ENCODE data around the gene KANK2. TPM values are rescaled to one million over a fixed set of nuclear protein-coding genes. Genes with fewer than 3 reads are reported as not detected.
A peak's percentile ranks its signal among the peaks of the same experiment; 100 is the strongest.
"Not testable (repeated sequence)": the region's sequence is repeated elsewhere in the genome, so short reads cannot be mapped to it uniquely, and the experiment has no call there.

KANK2 gene
- total and polyA plus RNA-seq, 2 of the 8 experiments (the other 6 are each of a cell fraction or from before 2014, with no cell fraction given) = 25.2 to 42.3 TPM

GRCh38 chr19:11125994-11126685 lies 71.2 kb downstream of the KANK2 start (continued):
- peak; percentile 75 to 83 (median 81) for TF ChIP-seq CTCF (IDR thresholded peaks at IDR 0.05; ENCODE audit: control extremely low read depth in 1 of 3, insufficient read depth in 1 of 3, low read depth in 1 of 3, low read length in 3 of 3)

- WGBS, 2 experiments (ENCODE audit: extremely low coverage in 1 of 2, insufficient coverage in 1 of 2, insufficient read length in 1 of 2, insufficient replicate concordance in 2 of 2, low coverage in 1 of 2, low lambda C conversion rate in 2 of 2, missing lambda C conversion rate in 1 of 2) = 100% methylated on average over 4 of the region's 4 CpGs; no CpG with 5 or more reads in 1 of the 2 experiments
Observed at GRCh38 chr19:11124157-11124556, 73.2 kb downstream of the KANK2 start.

More at GRCh38 chr19:11124157-11124556, 73.2 kb downstream of the KANK2 start:
- H4K5ac ChIP-seq (ENCODE audit: insufficient read length, low read depth, low read length); H3K27me3 ChIP-seq (replicated peaks in 1 of 4; ENCODE audit: control insufficient read depth in 3 of 4, extremely low read depth in 1 of 4, insufficient read depth in 3 of 4, low read length in 3 of 4); H2BK20ac ChIP-seq (ENCODE audit: low read length); H3K79me2 ChIP-seq (ENCODE audit: control insufficient read depth in 1 of 2, insufficient read depth in 2 of 2, low read length in 2 of 2); H3K14ac ChIP-seq (ENCODE audit: insufficient read length); H3K4me1 ChIP-seq (replicated peaks in 1 of 4; ENCODE audit: control insufficient read depth in 3 of 4, insufficient read depth in 4 of 4, low read length in 3 of 4); H3K23ac ChIP-seq (ENCODE audit: insufficient read length); H2BK120ac ChIP-seq (replicated peaks; ENCODE audit: low read depth, low read length); DNase-seq (ENCODE audit: low read depth in 1 of 2, low spot score in 2 of 2); H3K4me2 ChIP-seq (ENCODE audit: insufficient read depth in 1 of 2, low read depth in 2 of 2, low read length in 2 of 2); H2AK5ac ChIP-seq (ENCODE audit: low read depth, low read length); H3K23me2 ChIP-seq (ENCODE audit: low read depth, low read length); H3K79me1 ChIP-seq (ENCODE audit: low read depth, low read length); H4K20me1 ChIP-seq (replicated peaks in 1 of 2; ENCODE audit: control insufficient read depth in 1 of 2, insufficient read depth in 2 of 2, low read length in 2 of 2); H3K4ac ChIP-seq (replicated peaks; ENCODE audit: insufficient read length, low read depth, low read length); H2BK5ac ChIP-seq (ENCODE audit: low read depth, low read length); H3K9me3 ChIP-seq (ENCODE audit: insufficient read depth in 2 of 2, low read depth in 1 of 2, low read length in 1 of 2); H3K18ac ChIP-seq (ENCODE audit: extremely low read depth, low read length); H2BK12ac ChIP-seq (ENCODE audit: low read depth, low read length); H3K27ac ChIP-seq (ENCODE audit: low read depth, low read length); H4K8ac ChIP-seq (ENCODE audit: extremely low read depth, insufficient read depth, low read length); H3K9ac ChIP-seq (replicated peaks in 1 of 4; ENCODE audit: extremely low read depth in 1 of 4, low read depth in 3 of 4, low read length in 3 of 4); FAIRE-seq; H3K56ac ChIP-seq (replicated peaks; ENCODE audit: insufficient read length, low read depth, low read length); H2BK15ac ChIP-seq (ENCODE audit: low read length); H4K91ac ChIP-seq (replicated peaks; ENCODE audit: insufficient read length, low read length); POLR2A ChIA-PET (ENCODE audit: partially characterized antibody); H2AFZ ChIP-seq (ENCODE audit: low read length); H3K4me3 ChIP-seq (ENCODE audit: extremely low read depth in 1 of 4, insufficient read depth in 2 of 4, low read depth in 3 of 4, low read length in 4 of 4): not testable (repeated sequence)
- H3K36me3 ChIP-seq (ENCODE audit: control insufficient read depth in 2 of 4, insufficient read depth in 4 of 4, low read length in 3 of 4) = peaks cover 38 to 90% (median 69%) of the 10 kb centered on the region in 4 experiments
- CTCF ChIA-PET (ENCODE audit: partially characterized antibody) = interaction anchor here (0.9 to 3.1 kb wide), 3 partner anchors 8 to 40 kb away, joined by 3 to 15 read pairs (median 4); no protein-coding TSS in a partner anchor

Data from H1 (cell line).